ENCODE results near the gene LRRC41. TPM values are rescaled to one million over a fixed set of nuclear protein-coding genes. Genes with fewer than 3 reads are reported as not detected.

The LRRC41 gene
- total RNA-seq, 1 experiment from 2014 or later: 38.1 TPM

GRCh38 chr1:46317323-46317722, 13.9 kb upstream of the LRRC41 start:
- no TSS peak for BruUV-seq (replicated peaks)
- Histone ChIP-seq H4K20me1 (ENCODE audit: insufficient read depth) (no peaks in the 10 kb centered on the region), H3K79me2 (ENCODE audit: insufficient read depth, low read length) (peaks cover 8% of the 10 kb centered on the region; the same call in 1 of the 2 replicates), H3K4me1 (ENCODE audit: control insufficient read depth in 1 of 2, insufficient read depth in 2 of 2, low read length in 2 of 2) (no peaks in the 10 kb centered on the region), H3K36me3 (ENCODE audit: control insufficient read depth in 1 of 2, insufficient read depth in 2 of 2, low read length in 2 of 2) (peaks cover 24 to 30% of the 10 kb centered on the region in 2 experiments; a peak in 3 of 4 replicates), H3K4me2 (ENCODE audit: low read length) (no peak overlapping the region), H3K9ac (ENCODE audit: low read length) (no peak overlapping the region), H3K27ac (ENCODE audit: low read depth, low read length) (no peak overlapping the region), H3K9me2 (ENCODE audit: insufficient read depth) (no peaks in the 10 kb centered on the region), H2AFZ (ENCODE audit: low read depth, low read length, poor library complexity, severe bottlenecking) (no peak overlapping the region), H3K27me3 (ENCODE audit: insufficient read depth, low read length) (no peaks in the 10 kb centered on the region), H3K9me3 (ENCODE audit: control insufficient read depth in 1 of 2, insufficient read depth in 1 of 2, low read depth in 1 of 2, low read length in 2 of 2) (no peaks in the 10 kb centered on the region), H3K4me3 (replicated peaks in 1 of 2; ENCODE audit: low read depth in 1 of 2, low read length in 2 of 2) (no peak overlapping the region)
- TF ChIP-seq FOSL1 (IDR thresholded peaks at IDR 0.05; ENCODE audit: low read depth): no peak
- TF ChIP-seq POLR2AphosphoS5 (IDR thresholded peaks at IDR 0.05; ENCODE audit: low read depth, low read length): no peak
- DNase-seq (ENCODE audit: low read depth, low spot score) (no peak), ATAC-seq (no peak)
- ChIA-PET POLR2A (no interaction called here), CTCF (interaction anchor here (1.0 kb wide), 1 partner anchor 16 kb away, joined by 3 read pairs; no protein-coding TSS in a partner anchor), RAD21 (ENCODE audit: low non-redundant PET in 1 of 2, low total read pairs in 2 of 2, uncharacterized antibody in 2 of 2, unreplicated experiment in 2 of 2) (no interaction called here)
- intact Hi-C loops (cut with micrococcal nuclease): no loop called here

GRCh38 chr1:46315669-46316403, 12.4 kb upstream of the LRRC41 start:
- Histone ChIP-seq H2AFZ (ENCODE audit: low read depth, low read length, poor library complexity, severe bottlenecking) (no peak overlapping the region), H3K27ac (ENCODE audit: low read depth, low read length) (no peak overlapping the region), H3K27me3 (ENCODE audit: insufficient read depth, low read length) (no peaks in the 10 kb centered on the region), H3K79me2 (ENCODE audit: insufficient read depth, low read length) (peaks cover 8% of the 10 kb centered on the region; the same call in 1 of the 2 replicates), H3K4me2 (ENCODE audit: low read length) (no peak overlapping the region), H3K9me2 (ENCODE audit: insufficient read depth) (no peaks in the 10 kb centered on the region), H3K4me3 (replicated peaks in 1 of 2; ENCODE audit: low read depth in 1 of 2, low read length in 2 of 2) (no peak overlapping the region), H3K36me3 (ENCODE audit: control insufficient read depth in 1 of 2, insufficient read depth in 2 of 2, low read length in 2 of 2) (peaks cover 31 to 40% of the 10 kb centered on the region in 2 experiments), H3K4me1 (ENCODE audit: control insufficient read depth in 1 of 2, insufficient read depth in 2 of 2, low read length in 2 of 2) (no peaks in the 10 kb centered on the region), H3K9me3 (ENCODE audit: control insufficient read depth in 1 of 2, insufficient read depth in 1 of 2, low read depth in 1 of 2, low read length in 2 of 2) (no peaks in the 10 kb centered on the region), H4K20me1 (ENCODE audit: insufficient read depth) (no peaks in the 10 kb centered on the region), H3K9ac (ENCODE audit: low read length) (no peak overlapping the region)
- ATAC-seq: no peak
- ChIA-PET RAD21 (ENCODE audit: low non-redundant PET in 1 of 2, low total read pairs in 2 of 2, uncharacterized antibody in 2 of 2, unreplicated experiment in 2 of 2) (interaction anchor here in 1 of 2 experiments (0.7 kb wide), 1 partner anchor 103 kb away, joined by 5 read pairs; no protein-coding TSS in a partner anchor), POLR2A (no interaction called here), CTCF (no interaction called here)
- no peak for DNase-seq (ENCODE audit: low read depth, low spot score)
- intact Hi-C loops (cut with micrococcal nuclease): no loop called here
- TSS peak; percentile 27 for BruUV-seq (replicated peaks)
- TF ChIP-seq REST (IDR thresholded peaks at IDR 0.05; ENCODE audit: low read depth): no peak
- no peak for TF ChIP-seq ZFX (IDR thresholded peaks at IDR 0.05)
- TF ChIP-seq YY1 (IDR thresholded peaks at IDR 0.05; ENCODE audit: extremely low read depth, insufficient replicate concordance, low read depth, low read length): no peak
- no peak for TF ChIP-seq POLR2AphosphoS5 (IDR thresholded peaks at IDR 0.05; ENCODE audit: low read depth, low read length)
- no peak for TF ChIP-seq EZH2 (IDR thresholded peaks at IDR 0.05)
- no peak for TF ChIP-seq CBX3 (IDR thresholded peaks at IDR 0.05; ENCODE audit: low read depth)
- TF ChIP-seq POLR2A (IDR thresholded peaks at IDR 0.05; ENCODE audit: borderline replicate concordance, extremely low read depth, insufficient read depth, insufficient read length): no peak
- TF ChIP-seq RAD21 (IDR thresholded peaks at IDR 0.05; ENCODE audit: low read depth): no peak
- TF ChIP-seq SRF (IDR thresholded peaks at IDR 0.05; ENCODE audit: low read depth): no peak
- no peak for TF ChIP-seq SP1 (IDR thresholded peaks at IDR 0.05; ENCODE audit: low read depth)
- TF ChIP-seq EZH2phosphoT487 (IDR thresholded peaks at IDR 0.05; ENCODE audit: borderline replicate concordance): no peak
- no peak for TF ChIP-seq ZNF274 (IDR thresholded peaks at IDR 0.05; ENCODE audit: low read depth, low read length)
- TF ChIP-seq ELF1 (IDR thresholded peaks at IDR 0.05; ENCODE audit: borderline replicate concordance, low read depth): no peak
- TF ChIP-seq EGR1 (IDR thresholded peaks at IDR 0.05; ENCODE audit: low read depth): no peak
